ENCODE results near the gene PCDHGB1. TPM values are rescaled to one million over a fixed set of nuclear protein-coding genes. Genes with fewer than 3 reads are reported as not detected.

The PCDHGB1 gene
- total and polyA plus RNA-seq, 2 donors (not counting 3 experiments of a cell fraction or from before 2014, with no cell fraction given) = 0.39 to 0.62 TPM

- FAIRE-seq = peak; percentile 74
- CTCF ChIA-PET = interaction anchor here (0.6 to 3.2 kb wide), 21 partner anchors 9 to 194 kb away, joined by 3 to 41 read pairs (median 4); partner anchors contain the start of genes PCDHB14, PCDHGA10, PCDHGA11 and PCDHGA12
- Histone ChIP-seq H3K4me2 (ENCODE audit: insufficient read depth, low read length) (peak within 1 kb of the TSS; percentile 52), H3K79me2 (ENCODE audit: control insufficient read depth, insufficient read depth, low read length) (no peaks in the 10 kb centered on the region), H2AFZ (ENCODE audit: low read depth, low read length) (peak within 1 kb of the TSS; percentile 62), H3K9me1 (replicated peaks; ENCODE audit: control insufficient read depth, extremely low read depth, insufficient read depth, low read length) (no peaks in the 10 kb centered on the region), H3K4me1 (ENCODE audit: control insufficient read depth, extremely low read depth, insufficient read depth, low read length) (no peaks in the 10 kb centered on the region), H4K20me1 (replicated peaks; ENCODE audit: control insufficient read depth, extremely low read depth, insufficient read depth, low read length) (no peaks in the 10 kb centered on the region), H3K27ac (ENCODE audit: insufficient read depth, low read depth, low read length) (no peak within 1 kb of the TSS), H3K27me3 (ENCODE audit: control insufficient read depth in 2 of 2, insufficient read depth in 2 of 2, low read length in 2 of 2) (peaks cover 30 to 77% of the 10 kb centered on the region in 2 experiments), H3K36me3 (ENCODE audit: control insufficient read depth in 2 of 2, extremely low read depth in 1 of 2, insufficient read depth in 2 of 2, low read length in 2 of 2) (no peaks in the 10 kb centered on the region), H3K4me3 (replicated peaks in 1 of 3; ENCODE audit: insufficient read depth in 1 of 3, low read depth in 1 of 3, low read length in 3 of 3) (peak within 1 kb of the TSS in 2 of 3 experiments; percentile 31 to 41), H3K9me3 (replicated peaks; ENCODE audit: control insufficient read depth, insufficient read depth, low read length) (no peaks in the 10 kb centered on the region), H3K9ac (replicated peaks; ENCODE audit: extremely low read depth, insufficient read depth, low read length) (no peak within 1 kb of the TSS)
- TSS peak; percentile 20 for BruUV-seq (replicated peaks)
- peak; percentile 49 for DNase-seq (ENCODE audit: low read depth, low spot score)
- POLR2A ChIA-PET = no interaction called here
- dilution Hi-C loops (cut with MboI; ENCODE audit: extremely low pct_ligation_motif_present, low sequenced_read_pairs) (no loop called here), intact Hi-C loops (cut with micrococcal nuclease) (loop anchor here (1.0 to 5.0 kb wide), 2 partner anchors 49 to 187 kb away; partner anchors contain the start of gene PCDHGA11)
- TF ChIP-seq GATA2 (IDR thresholded peaks at IDR 0.05; ENCODE audit: insufficient read depth, insufficient read length, low read depth, low read length) = no peak
- TF ChIP-seq POLR2AphosphoS5 (IDR thresholded peaks at IDR 0.05; ENCODE audit: insufficient read depth, low read depth, low read length) = no peak
- TF ChIP-seq, protein P1, sequence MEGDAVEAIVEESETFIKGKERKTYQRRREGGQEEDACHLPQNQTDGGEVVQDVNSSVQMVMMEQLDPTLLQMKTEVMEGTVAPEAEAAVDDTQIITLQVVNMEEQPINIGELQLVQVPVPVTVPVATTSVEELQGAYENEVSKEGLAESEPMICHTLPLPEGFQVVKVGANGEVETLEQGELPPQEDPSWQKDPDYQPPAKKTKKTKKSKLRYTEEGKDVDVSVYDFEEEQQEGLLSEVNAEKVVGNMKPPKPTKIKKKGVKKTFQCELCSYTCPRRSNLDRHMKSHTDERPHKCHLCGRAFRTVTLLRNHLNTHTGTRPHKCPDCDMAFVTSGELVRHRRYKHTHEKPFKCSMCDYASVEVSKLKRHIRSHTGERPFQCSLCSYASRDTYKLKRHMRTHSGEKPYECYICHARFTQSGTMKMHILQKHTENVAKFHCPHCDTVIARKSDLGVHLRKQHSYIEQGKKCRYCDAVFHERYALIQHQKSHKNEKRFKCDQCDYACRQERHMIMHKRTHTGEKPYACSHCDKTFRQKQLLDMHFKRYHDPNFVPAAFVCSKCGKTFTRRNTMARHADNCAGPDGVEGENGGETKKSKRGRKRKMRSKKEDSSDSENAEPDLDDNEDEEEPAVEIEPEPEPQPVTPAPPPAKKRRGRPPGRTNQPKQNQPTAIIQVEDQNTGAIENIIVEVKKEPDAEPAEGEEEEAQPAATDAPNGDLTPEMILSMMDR (IDR thresholded peaks at IDR 0.05; ENCODE audit: extremely low read depth in 1 of 2, insufficient read depth in 1 of 2, low read depth in 1 of 2, low read length in 2 of 2) = peak; percentile 40 to 48
- no peak for TF ChIP-seq EZH2 (IDR thresholded peaks at IDR 0.05; ENCODE audit: borderline replicate concordance, low read depth, low read length, severe bottlenecking)
- no peak for TF ChIP-seq JUN (IDR thresholded peaks at IDR 0.05; ENCODE audit: borderline replicate concordance, insufficient read depth, insufficient read length, low read depth)
- no peak for TF ChIP-seq FOS (IDR thresholded peaks at IDR 0.05; ENCODE audit: borderline replicate concordance, insufficient read depth, low read length)
- TF ChIP-seq MAX (IDR thresholded peaks at IDR 0.05; ENCODE audit: insufficient read depth, insufficient read length) = no peak
Observed at GRCh38 chr5:141373673-141374317, 23.9 kb downstream of the PCDHGB1 start, which contains the start of gene PCDHGA6. Gene PCDHGA6 (plus strand): TSS chr5:141373891. CDS start chr5:141374084, 193 bp downstream.

All from endothelial cell of umbilical vein (primary cell).